ENCODE results near the gene INO80E. TPM values are rescaled to one million over a fixed set of nuclear protein-coding genes. Genes with fewer than 3 reads are reported as not detected.

The INO80E gene
- total and polyA plus RNA-seq, 2 of the 8 experiments (the other 6 are each of a cell fraction or from before 2014, with no cell fraction given): 43.0 to 91.2 TPM

DNA sequence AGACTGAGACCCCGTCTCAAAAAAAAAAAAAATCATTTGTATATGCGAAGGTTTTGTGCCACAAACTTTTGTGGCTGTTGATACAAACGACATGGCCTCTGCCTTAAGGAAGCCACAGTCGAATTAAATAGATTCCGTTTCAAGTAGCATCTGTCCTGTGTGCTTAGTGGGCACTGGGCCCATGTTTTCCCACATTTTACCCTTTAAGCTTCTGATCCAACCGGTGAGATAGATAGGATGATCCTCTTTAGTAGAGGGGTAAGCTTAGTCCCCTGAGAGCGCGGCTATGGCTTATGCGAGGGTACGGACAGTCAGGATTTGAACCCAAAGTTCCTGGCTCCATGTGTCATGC lies 34.9 kb upstream of the INO80E start:
- no peak overlapping the region for H3K4ac ChIP-seq (replicated peaks; ENCODE audit: insufficient read length, low read depth, low read length)
- peak overlapping the region; percentile 76; the same call in 1 of the 2 replicates for H3K18ac ChIP-seq (ENCODE audit: extremely low read depth, low read length)
- peak overlapping the region; percentile 94; the same call in 1 of the 2 replicates for H2AFZ ChIP-seq (ENCODE audit: low read length)
- peaks cover 12% of the 10 kb centered on the region for H3K23me2 ChIP-seq (ENCODE audit: low read depth, low read length)
- peak overlapping the region; percentile 61; the same call in 1 of the 2 replicates for H2BK12ac ChIP-seq (ENCODE audit: low read depth, low read length)
- DNase-seq (ENCODE audit: low read depth in 1 of 2, low spot score in 2 of 2) (no peak), FAIRE-seq (no peak)
- H4K5ac ChIP-seq (ENCODE audit: insufficient read length, low read depth, low read length): peak overlapping the region; percentile 69
- H2BK20ac ChIP-seq (ENCODE audit: low read length): no peak overlapping the region
- no peaks in the 10 kb centered on the region for H4K20me1 ChIP-seq (replicated peaks in 1 of 2; ENCODE audit: control insufficient read depth in 1 of 2, insufficient read depth in 2 of 2, low read length in 2 of 2)
- CTCF ChIA-PET (ENCODE audit: partially characterized antibody): interaction anchor here (0.6 to 2.5 kb wide), 10 partner anchors 7 to 731 kb away, joined by 4 to 16 read pairs (median 6); no protein-coding TSS in a partner anchor
- H3K56ac ChIP-seq (replicated peaks; ENCODE audit: insufficient read length, low read depth, low read length): no peak overlapping the region
- no peaks in the 10 kb centered on the region for H3K79me2 ChIP-seq (ENCODE audit: control insufficient read depth in 1 of 2, insufficient read depth in 2 of 2, low read length in 2 of 2)
- peak overlapping the region; percentile 51 to 81 (median 72); a peak in 6 of 8 replicates for H3K4me3 ChIP-seq (ENCODE audit: extremely low read depth in 1 of 4, insufficient read depth in 2 of 4, low read depth in 3 of 4, low read length in 4 of 4)
- no peak overlapping the region for H3K23ac ChIP-seq (ENCODE audit: insufficient read length)
- no peak overlapping the region for H2BK120ac ChIP-seq (replicated peaks; ENCODE audit: low read depth, low read length)
- no peak overlapping the region for H4K91ac ChIP-seq (replicated peaks; ENCODE audit: insufficient read length, low read length)
- H3K9me3 ChIP-seq (ENCODE audit: insufficient read depth in 2 of 2, low read depth in 1 of 2, low read length in 1 of 2): no peaks in the 10 kb centered on the region
- H3K36me3 ChIP-seq (ENCODE audit: control insufficient read depth in 2 of 4, insufficient read depth in 4 of 4, low read length in 3 of 4): peaks cover 0 to 4% (median 0%) of the 10 kb centered on the region in 4 experiments; a peak in 1 of 8 replicates
- H3K4me1 ChIP-seq (replicated peaks in 1 of 4; ENCODE audit: control insufficient read depth in 3 of 4, insufficient read depth in 4 of 4, low read length in 3 of 4): peaks cover 0 to 5% (median 3%) of the 10 kb centered on the region in 4 experiments; a peak in 5 of 7 replicates
- 0 out of 2 replicates have a peak overlapping the region, but pooled peaks have one; percentile 82 for H2BK5ac ChIP-seq (ENCODE audit: low read depth, low read length)
- POLR2A ChIA-PET (ENCODE audit: partially characterized antibody): interaction anchor here (0.8 to 3.6 kb wide), 8 partner anchors 9 to 259 kb away, joined by 3 to 33 read pairs (median 4); partner anchors contain the start of genes ASPHD1, KCTD13, TAOK2 and TBX6
- no peak overlapping the region for H2AK5ac ChIP-seq (ENCODE audit: low read depth, low read length)
- H3K27ac ChIP-seq (ENCODE audit: low read depth, low read length): no peak overlapping the region
- no peaks in the 10 kb centered on the region for H3K79me1 ChIP-seq (ENCODE audit: low read depth, low read length)
- no peak overlapping the region for H4K8ac ChIP-seq (ENCODE audit: extremely low read depth, insufficient read depth, low read length)
- H3K4me2 ChIP-seq (ENCODE audit: insufficient read depth in 1 of 2, low read depth in 2 of 2, low read length in 2 of 2): peak overlapping the region; percentile 87 to 93
- H3K27me3 ChIP-seq (replicated peaks in 1 of 4; ENCODE audit: control insufficient read depth in 3 of 4, extremely low read depth in 1 of 4, insufficient read depth in 3 of 4, low read length in 3 of 4): peaks cover 0 to 2% (median 0%) of the 10 kb centered on the region in 4 experiments; a peak in 1 of 7 replicates
- H3K14ac ChIP-seq (ENCODE audit: insufficient read length): no peak overlapping the region
- no peak overlapping the region for H2BK15ac ChIP-seq (ENCODE audit: low read length)
- 85% methylated on average over 10 of the region's 10 CpGs; no CpG with 5 or more reads in 1 of the 2 experiments for WGBS, 2 experiments (ENCODE audit: extremely low coverage in 1 of 2, insufficient coverage in 1 of 2, insufficient read length in 1 of 2, insufficient replicate concordance in 2 of 2, low coverage in 1 of 2, low lambda C conversion rate in 2 of 2, missing lambda C conversion rate in 1 of 2)
- H3K9ac ChIP-seq (replicated peaks in 1 of 4; ENCODE audit: extremely low read depth in 1 of 4, low read depth in 3 of 4, low read length in 3 of 4): no peak overlapping the region; a peak in 1 of 7 replicates
